DMS79 treated with DMSO at 0.1 percent for 48 hours (cell line): ENCODE data around the gene SUSD4.
A peak's percentile ranks its signal among the peaks of the same experiment; 100 is the strongest.

Experiments
- DNase-seq: peaks from one replicate; lab custom pipeline; 2025; lab: John Stamatoyannopoulos, UW

SUSD4 gene

GRCh38 chr1:223355699-223356098 lies 8.3 kb downstream of the SUSD4 start:
- no peak for DNase-seq

DNA sequence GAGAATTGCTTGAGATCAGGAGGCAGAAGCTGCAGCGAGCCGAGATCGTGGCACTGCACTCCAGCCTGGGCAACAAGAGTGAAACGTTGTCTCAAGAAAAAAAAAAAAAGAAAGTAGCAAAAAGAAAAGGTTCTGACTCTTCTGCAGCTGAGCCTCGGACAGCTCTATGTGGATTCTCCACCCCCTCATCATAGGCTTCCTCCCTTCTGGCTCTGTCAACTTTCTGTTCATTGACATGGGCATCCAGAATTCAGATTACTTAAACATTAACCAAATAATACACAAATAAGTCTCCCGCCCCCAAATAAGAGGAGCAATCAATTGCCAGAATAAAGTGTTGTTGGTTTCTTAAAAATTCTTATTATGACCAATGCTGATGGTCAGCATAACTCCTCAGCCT lies 10.0 kb downstream of the SUSD4 start:
- no peak for DNase-seq

- DNase-seq: no peak
Observed at GRCh38 chr1:223352944-223353343, 11.0 kb downstream of the SUSD4 start.

- DNase-seq: no peak
Observed at GRCh38 chr1:223350361-223350908, 13.5 kb downstream of the SUSD4 start.

GRCh38 chr1:223349241-223349640 lies 14.7 kb downstream of the SUSD4 start:
- DNase-seq: no peak

DNA sequence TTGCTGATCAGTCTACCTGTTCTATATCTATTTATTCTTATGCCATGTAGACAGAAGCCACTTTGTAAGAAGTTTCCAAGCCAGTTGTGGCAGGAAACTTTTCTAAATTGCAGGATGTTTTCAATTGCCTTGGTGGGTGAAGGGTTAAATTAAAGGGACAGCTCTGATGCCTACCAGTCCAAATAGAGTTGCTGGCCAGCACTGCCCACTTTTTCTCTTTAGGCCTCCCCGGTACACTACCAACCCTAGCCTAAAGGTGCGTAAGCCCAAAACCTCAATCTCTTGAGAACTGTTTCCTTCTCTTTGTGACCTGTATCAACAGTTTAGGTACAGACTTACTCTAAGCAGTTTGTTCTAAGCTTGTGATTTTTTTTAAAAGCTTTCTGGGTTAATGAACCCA lies 15.5 kb downstream of the SUSD4 start:
- no peak for DNase-seq

DNA sequence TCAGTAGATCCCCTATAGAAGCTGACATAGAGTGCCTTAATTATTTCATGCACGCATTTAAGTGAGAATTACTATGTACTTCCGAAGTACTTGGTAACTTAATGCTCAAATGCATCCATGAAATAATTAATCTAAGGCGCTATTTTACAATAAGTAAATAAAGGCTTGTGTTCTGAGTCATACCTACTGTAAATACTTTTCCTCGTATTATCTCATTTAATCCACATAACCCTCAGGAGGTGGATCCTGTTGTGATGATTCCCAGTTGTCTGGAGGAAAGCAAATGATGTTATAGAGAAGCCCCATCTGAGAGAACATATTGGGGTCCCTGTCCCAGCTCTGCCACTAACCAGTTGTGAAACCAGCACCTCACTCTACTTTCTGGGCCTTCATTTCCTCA lies 16.4 kb downstream of the SUSD4 start:
- no peak for DNase-seq

- DNase-seq: no peak
Observed at GRCh38 chr1:223346311-223346710, 17.7 kb downstream of the SUSD4 start.

GRCh38 chr1:223345720-223346119 lies 18.3 kb downstream of the SUSD4 start:
- DNase-seq: no peak

DNA sequence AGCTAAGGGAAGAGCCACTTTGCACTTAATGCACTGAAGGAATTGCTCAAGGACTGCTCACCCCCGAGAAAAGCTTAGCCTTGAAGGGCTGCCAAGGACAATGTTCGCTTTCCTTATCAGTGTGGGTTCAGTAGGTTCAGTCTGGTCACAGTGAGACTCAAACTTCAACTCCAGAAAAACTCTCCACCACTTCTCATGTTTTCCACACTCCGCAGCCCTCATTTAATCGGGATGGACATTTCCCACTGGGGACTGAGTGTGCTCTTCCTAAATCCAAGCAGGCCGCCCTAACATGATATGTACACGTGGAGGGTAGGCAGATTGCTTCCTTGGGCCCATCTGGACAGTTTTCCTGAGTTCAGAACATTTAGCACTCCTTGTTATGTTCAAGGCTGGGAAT lies 19.5 kb downstream of the SUSD4 start:
- DNase-seq: no peak

- no peak for DNase-seq
Observed at GRCh38 chr1:223343692-223344091, 20.3 kb downstream of the SUSD4 start.

GRCh38 chr1:223341121-223341520 lies 22.9 kb downstream of the SUSD4 start:
- DNase-seq: no peak

- DNase-seq: no peak
Observed at GRCh38 chr1:223340637-223341036, 23.3 kb downstream of the SUSD4 start.

DNA sequence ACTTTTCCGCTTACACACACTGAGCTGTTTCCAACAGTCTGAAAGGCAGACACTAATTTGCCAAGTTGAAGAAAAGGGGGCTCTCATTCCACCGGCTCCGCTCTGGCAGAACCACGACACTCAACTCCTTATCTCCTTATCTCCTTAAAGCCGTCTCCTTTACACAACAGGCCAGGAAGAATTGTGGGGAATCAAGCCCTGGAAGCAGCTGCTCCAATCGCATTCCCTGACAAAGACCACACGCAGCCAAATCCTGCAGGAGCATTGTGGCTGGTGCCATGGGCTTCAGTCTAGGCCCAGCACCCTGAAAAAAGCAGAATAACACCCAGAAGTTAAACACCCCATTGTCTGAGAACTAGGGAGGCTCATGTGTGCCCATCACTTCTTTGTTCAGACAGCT lies 24.1 kb downstream of the SUSD4 start:
- DNase-seq: peak; percentile 14

DNA sequence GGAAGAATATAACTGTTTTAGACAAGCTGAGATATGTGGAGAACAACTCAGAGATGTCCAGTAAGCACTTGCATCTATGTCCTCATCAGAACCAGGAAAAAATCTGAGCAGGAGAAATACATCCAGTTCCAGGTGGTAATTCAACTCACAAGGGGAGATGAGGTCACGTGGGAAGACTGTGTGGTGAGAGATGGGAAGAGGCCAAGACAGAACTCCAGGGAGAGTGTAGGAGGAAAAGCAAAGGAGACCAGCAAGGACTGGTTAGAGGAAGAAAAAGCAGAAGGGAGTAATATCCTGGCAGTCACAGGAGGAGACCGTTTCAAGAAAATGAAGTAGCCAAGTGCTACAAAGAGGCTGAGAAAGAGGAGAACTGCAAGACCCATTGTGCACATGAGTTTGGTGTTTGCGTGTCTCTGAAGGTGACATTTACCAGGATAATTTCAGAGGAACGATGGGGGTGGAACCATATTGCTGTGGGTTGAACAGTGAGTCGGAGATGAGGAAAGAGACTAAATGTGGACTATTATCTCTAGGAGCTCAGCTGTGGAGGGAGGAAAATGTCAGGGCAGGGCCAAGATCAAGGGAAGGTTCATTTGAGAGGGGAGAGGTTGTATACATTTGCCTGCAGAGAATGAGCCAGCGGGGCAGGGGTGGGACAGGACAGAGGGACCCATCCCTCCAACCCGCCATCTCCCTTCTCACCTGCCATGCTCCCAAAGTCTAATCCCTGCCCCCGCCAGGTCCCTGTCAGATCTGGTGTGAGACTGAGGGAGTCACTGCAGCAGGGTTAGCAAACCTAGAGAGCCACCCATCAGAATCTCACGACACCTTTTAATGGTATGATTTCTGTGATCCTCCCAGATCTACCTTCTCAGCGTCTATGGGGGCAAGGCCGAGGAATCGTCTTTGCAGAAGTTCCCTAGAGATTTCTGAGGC lies 24.9 kb downstream of the SUSD4 start:
- DNase-seq: no peak

GRCh38 chr1:223337174-223337869 lies 26.7 kb downstream of the SUSD4 start:
- no peak for DNase-seq

DNA sequence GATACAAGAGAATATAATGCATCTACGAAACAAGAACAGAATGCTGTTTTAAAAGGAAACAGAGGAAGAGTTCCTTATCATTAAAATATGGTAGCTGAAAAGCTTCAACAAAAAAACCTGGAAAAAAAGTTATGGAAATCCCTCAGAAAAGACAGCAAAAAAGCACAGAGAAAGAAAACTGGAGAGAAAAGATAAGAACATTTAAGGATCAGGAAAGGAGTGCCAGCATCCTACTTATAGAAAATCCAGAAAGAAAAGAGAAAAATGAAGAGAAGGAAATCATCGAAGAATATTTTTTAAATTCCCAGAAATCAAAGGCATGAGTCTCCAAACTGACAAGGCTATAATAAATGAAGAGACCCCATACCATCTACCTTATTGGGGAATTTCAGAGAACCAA lies 29.8 kb downstream of the SUSD4 start:
- DNase-seq: no peak

DNA sequence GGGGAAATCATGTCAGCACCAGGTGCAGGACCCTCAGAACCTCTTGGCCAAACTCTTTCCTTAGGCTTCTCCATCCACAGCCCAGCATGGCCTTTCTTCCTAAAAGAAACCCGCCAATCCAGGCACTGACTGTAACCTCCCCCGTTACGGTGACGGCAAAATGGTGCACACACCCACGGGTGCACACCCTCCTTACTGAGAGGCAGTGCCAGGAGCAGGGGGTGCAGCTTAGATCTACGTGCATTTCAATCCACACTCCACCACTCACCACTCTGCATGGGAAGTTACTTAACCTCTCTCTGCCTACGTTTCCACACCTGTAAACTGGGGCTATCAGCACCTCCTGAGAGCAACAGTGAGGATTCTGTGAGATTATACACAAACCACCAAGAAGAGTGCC lies 31.0 kb downstream of the SUSD4 start:
- DNase-seq: no peak

DNA sequence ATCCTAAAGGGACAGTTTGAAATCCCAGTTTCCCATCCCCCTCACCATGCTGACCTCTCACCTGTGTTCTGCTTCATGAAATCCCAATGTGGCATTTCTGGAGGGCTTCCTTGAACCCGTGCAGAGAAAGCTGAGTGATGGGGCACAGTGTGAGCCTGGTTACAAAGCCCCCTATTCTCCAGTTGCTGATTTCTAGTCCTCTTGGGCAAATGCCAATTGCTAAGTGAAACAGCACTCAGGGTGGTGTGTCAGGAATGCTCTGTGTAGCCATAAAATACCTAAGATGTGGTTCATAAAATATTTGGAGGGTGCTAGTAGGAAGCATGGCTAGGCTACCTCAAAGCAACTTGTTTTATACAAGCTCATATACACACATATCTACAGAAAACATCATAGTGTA lies 32.0 kb downstream of the SUSD4 start:
- DNase-seq: peak; percentile 89

GRCh38 chr1:223331301-223331700 lies 32.7 kb downstream of the SUSD4 start:
- DNase-seq: peak; percentile 7

GRCh38 chr1:223330466-223330865 lies 33.5 kb downstream of the SUSD4 start:
- no peak for DNase-seq

GRCh38 chr1:223329664-223330415 lies 34.1 kb downstream of the SUSD4 start:
- no peak for DNase-seq
